HG02852 (cell line): ENCODE measurements around the gene KRTAP4-16.
"Not testable (repeated sequence)": the region's sequence is repeated elsewhere in the genome, so short reads cannot be mapped to it uniquely, and the experiment has no call there.

Experiments used
- ATAC-seq: cut with Tn5 transposase; IDR thresholded peaks from one replicate; pipeline ENCODE4 v1.9.1; 2021; ENCODE audit warnings: mild to moderate bottlenecking, moderate library complexity; ENCODE audit not compliant: unreplicated experiment

The KRTAP4-16 gene

GRCh38 chr17:41119696-41120690, 18.0 kb upstream of the KRTAP4-16 start:
- ATAC-seq: not testable (repeated sequence)

GRCh38 chr17:41118721-41119120, 16.7 kb upstream of the KRTAP4-16 start:
- no peak for ATAC-seq

GRCh38 chr17:41117846-41118386, 15.9 kb upstream of the KRTAP4-16 start, which contains the start of gene KRTAP4-11:
KRTAP4-11 (minus strand) TSS chr17:41118373; CDS start chr17:41118315, 58 bp downstream.
- ATAC-seq: not testable (repeated sequence)

GRCh38 chr17:41116297-41116696, 14.3 kb upstream of the KRTAP4-16 start:
- ATAC-seq: no peak

- no peak for ATAC-seq
Measured at GRCh38 chr17:41111151-41111885, 9.3 kb upstream of the KRTAP4-16 start.

- not testable (repeated sequence) for ATAC-seq
Measured at GRCh38 chr17:41108728-41109386, 6.8 kb upstream of the KRTAP4-16 start.

GRCh38 chr17:41107941-41108450, 6.0 kb upstream of the KRTAP4-16 start:
- ATAC-seq: no peak

- ATAC-seq: not testable (repeated sequence)
Measured at GRCh38 chr17:41105347-41105746, 3.3 kb upstream of the KRTAP4-16 start, which contains the start of gene KRTAP4-9. KRTAP4-9 (plus strand) TSS chr17:41105389; CDS start chr17:41105389, 0 bp downstream.

GRCh38 chr17:41104386-41105038, 2.5 kb upstream of the KRTAP4-16 start:
- not testable (repeated sequence) for ATAC-seq

- ATAC-seq: no peak
Measured at GRCh38 chr17:41103896-41104295, 1.9 kb upstream of the KRTAP4-16 start.

GRCh38 chr17:41099682-41100480, 2.1 kb downstream of the KRTAP4-16 start:
- not testable (repeated sequence) for ATAC-seq

- ATAC-seq: no peak
Measured at GRCh38 chr17:41098481-41098880, 3.5 kb downstream of the KRTAP4-16 start.

- ATAC-seq: no peak
Measured at GRCh38 chr17:41098042-41098441, 4.0 kb downstream of the KRTAP4-16 start, which contains the start of gene KRTAP4-8. KRTAP4-8 (minus strand) TSS chr17:41098142; CDS start chr17:41098084, 58 bp downstream.

- ATAC-seq: no peak
Measured at GRCh38 chr17:41096055-41096454, 6.0 kb downstream of the KRTAP4-16 start.

GRCh38 chr17:41088760-41089352, 13.2 kb downstream of the KRTAP4-16 start:
- not testable (repeated sequence) for ATAC-seq

- not testable (repeated sequence) for ATAC-seq
Measured at GRCh38 chr17:41084100-41084856, 17.7 kb downstream of the KRTAP4-16 start, which contains the start of gene KRTAP4-7. KRTAP4-7 (plus strand) TSS chr17:41084150; CDS start chr17:41084207, 57 bp downstream.

- ATAC-seq: not testable (repeated sequence)
Measured at GRCh38 chr17:41083427-41083826, 18.6 kb downstream of the KRTAP4-16 start.

GRCh38 chr17:41082626-41083025, 19.4 kb downstream of the KRTAP4-16 start:
- no peak for ATAC-seq
